ENCODE results near the gene STEAP3.

- TF ChIP-seq CTCF (conservative IDR thresholded peaks at IDR 0.05; ENCODE audit: low read depth, low read length) (no peak), EZH2phosphoT487 (IDR thresholded peaks at IDR 0.05; ENCODE audit: borderline replicate concordance, low read length) (no peak), EZH2 (IDR thresholded peaks at IDR 0.05; ENCODE audit: low read length, unreplicated experiment) (no peak)
Measured at GRCh38 chr2:119222863-119223520, 642 bp upstream of the STEAP3 start.

All from PC-3 (cell line).